Measurements from ENCODE around the gene ARID5B. TPM values are rescaled to one million over a fixed set of nuclear protein-coding genes. Genes with fewer than 3 reads are reported as not detected.

ARID5B gene
- total RNA-seq, 4 donors from 2014 or later = 17.7 to 54.6 (median 34.8) TPM

DNA sequence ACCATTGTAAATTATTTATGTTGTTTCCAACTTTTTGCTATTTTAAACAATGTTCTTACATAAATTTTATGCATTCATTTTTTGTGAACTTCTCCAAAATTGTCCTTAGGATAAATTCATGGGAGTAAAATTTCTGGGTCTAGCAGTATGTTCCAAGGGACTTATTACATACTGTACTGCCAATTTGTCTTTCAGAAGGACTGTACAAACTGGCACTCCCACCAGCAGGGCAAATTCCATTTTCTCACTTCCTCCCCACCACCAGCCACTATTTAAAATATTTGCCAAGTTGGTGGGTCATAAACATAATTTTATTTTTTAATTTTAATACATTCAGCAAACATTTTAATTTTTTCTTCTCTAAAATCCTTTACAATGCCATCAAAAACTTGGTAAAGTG lies 13.7 kb upstream of the ARID5B start:
- Histone ChIP-seq H3K27me3 (no peaks in the 10 kb centered on the region), H3K9me3 (no peaks in the 10 kb centered on the region), H3K27ac (no peak overlapping the region), H3K4me3 (no peak overlapping the region), H3K36me3 (no peaks in the 10 kb centered on the region), H3K4me1 (peaks cover 0 to 11% (median 6%) of the 10 kb centered on the region in 4 donors)
- TF ChIP-seq, protein P1, sequence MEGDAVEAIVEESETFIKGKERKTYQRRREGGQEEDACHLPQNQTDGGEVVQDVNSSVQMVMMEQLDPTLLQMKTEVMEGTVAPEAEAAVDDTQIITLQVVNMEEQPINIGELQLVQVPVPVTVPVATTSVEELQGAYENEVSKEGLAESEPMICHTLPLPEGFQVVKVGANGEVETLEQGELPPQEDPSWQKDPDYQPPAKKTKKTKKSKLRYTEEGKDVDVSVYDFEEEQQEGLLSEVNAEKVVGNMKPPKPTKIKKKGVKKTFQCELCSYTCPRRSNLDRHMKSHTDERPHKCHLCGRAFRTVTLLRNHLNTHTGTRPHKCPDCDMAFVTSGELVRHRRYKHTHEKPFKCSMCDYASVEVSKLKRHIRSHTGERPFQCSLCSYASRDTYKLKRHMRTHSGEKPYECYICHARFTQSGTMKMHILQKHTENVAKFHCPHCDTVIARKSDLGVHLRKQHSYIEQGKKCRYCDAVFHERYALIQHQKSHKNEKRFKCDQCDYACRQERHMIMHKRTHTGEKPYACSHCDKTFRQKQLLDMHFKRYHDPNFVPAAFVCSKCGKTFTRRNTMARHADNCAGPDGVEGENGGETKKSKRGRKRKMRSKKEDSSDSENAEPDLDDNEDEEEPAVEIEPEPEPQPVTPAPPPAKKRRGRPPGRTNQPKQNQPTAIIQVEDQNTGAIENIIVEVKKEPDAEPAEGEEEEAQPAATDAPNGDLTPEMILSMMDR (IDR thresholded peaks at IDR 0.05) = no peak
- no peak for TF ChIP-seq POLR2AphosphoS5 (IDR thresholded peaks at IDR 0.05)
- TF ChIP-seq POLR2A (IDR thresholded peaks at IDR 0.05) = no peak
- TF ChIP-seq EP300 (IDR thresholded peaks at IDR 0.05; ENCODE audit: low read depth) = no peak
- intact Hi-C loops (cut with DNase I; ENCODE audit: low total_unique reads) (no loop called here), in situ Hi-C loops (cut with MboI; ENCODE audit: low pct_ligation_motif_present in 1 of 4, low pct_unique_long_range_greater_than_20kb in 1 of 4, low sequenced_read_pairs in 3 of 4) (no loop called here)
- DNase-seq = no peak

DNA sequence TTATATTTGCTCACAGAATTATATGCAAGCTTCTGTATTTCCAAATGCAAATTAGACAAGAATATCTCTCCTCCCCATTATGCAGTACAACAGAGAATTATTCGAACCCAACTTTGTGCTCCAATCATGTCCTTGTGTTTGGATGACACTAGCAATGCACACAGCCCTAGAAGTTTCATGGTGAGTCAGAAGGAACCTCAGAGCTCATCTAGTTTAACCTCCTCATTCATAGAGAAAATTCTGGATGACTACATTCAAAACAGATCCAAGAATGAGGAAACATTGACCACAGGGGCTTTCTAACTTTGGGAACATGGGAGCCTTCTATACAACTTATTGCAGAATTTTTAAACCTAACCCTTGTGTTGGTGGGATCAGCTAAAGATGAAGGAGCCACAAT lies 12.8 kb upstream of the ARID5B start:
- in situ Hi-C loops (cut with MboI; ENCODE audit: low pct_ligation_motif_present in 1 of 4, low pct_unique_long_range_greater_than_20kb in 1 of 4, low sequenced_read_pairs in 3 of 4) = no loop called here
- H3K4me1 ChIP-seq = peaks cover 0 to 11% (median 6%) of the 10 kb centered on the region in 4 donors
- no peak overlapping the region for H3K27ac ChIP-seq
- DNase-seq = no peak
- intact Hi-C loops (cut with DNase I; ENCODE audit: low total_unique reads) = no loop called here
- H3K9me3 ChIP-seq = no peaks in the 10 kb centered on the region
- H3K36me3 ChIP-seq = no peaks in the 10 kb centered on the region
- H3K27me3 ChIP-seq = no peaks in the 10 kb centered on the region
- no peak overlapping the region for H3K4me3 ChIP-seq
- TF ChIP-seq, protein P1 (IDR thresholded peaks at IDR 0.05) = no peak
- TF ChIP-seq POLR2A (IDR thresholded peaks at IDR 0.05) (no peak), POLR2AphosphoS5 (IDR thresholded peaks at IDR 0.05) (no peak), EP300 (IDR thresholded peaks at IDR 0.05; ENCODE audit: low read depth) (no peak)
- 86% methylated on average over 1 of the region's 1 CpG; no CpG with 5 or more reads in 1 of the 2 donors for WGBS, 2 donors (ENCODE audit: low coverage in 1 of 2)

DNA sequence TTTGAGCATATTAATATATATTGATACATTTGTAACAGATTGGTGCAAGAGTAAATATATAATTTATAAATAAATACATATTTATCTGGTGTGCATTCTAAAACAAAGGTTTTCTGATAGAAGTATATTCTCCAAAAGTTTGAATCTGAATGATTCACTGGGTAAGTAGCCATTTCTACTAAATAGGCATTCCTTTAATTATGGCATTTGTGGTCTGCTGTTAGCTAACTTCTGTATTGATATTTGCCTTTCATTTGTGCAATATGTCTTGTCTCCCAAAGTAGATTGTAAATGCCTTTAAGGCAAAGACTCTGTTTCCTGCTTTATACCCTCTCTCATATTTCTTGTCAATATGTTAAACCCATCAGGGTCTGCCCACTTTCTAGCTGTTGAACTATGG lies 11.1 kb upstream of the ARID5B start:
- DNase-seq = no peak
- Histone ChIP-seq H3K4me3 (no peak overlapping the region), H3K4me1 (peaks cover 0 to 11% (median 6%) of the 10 kb centered on the region in 4 donors), H3K27me3 (no peaks in the 10 kb centered on the region), H3K27ac (no peak overlapping the region), H3K36me3 (no peaks in the 10 kb centered on the region), H3K9me3 (no peaks in the 10 kb centered on the region)
- in situ Hi-C loops (cut with MboI; ENCODE audit: low pct_ligation_motif_present in 1 of 4, low pct_unique_long_range_greater_than_20kb in 1 of 4, low sequenced_read_pairs in 3 of 4) = loop anchor here in 3 of 4 donors (10.0 kb wide), 3 partner anchors 154 to 364 kb away; no protein-coding TSS in a partner anchor
- intact Hi-C loops (cut with DNase I; ENCODE audit: low total_unique reads) = no loop called here
- TF ChIP-seq EP300 (IDR thresholded peaks at IDR 0.05; ENCODE audit: low read depth) (no peak), POLR2A (IDR thresholded peaks at IDR 0.05) (no peak), POLR2AphosphoS5 (IDR thresholded peaks at IDR 0.05) (no peak)
- TF ChIP-seq, protein P1 (IDR thresholded peaks at IDR 0.05) = no peak

DNA sequence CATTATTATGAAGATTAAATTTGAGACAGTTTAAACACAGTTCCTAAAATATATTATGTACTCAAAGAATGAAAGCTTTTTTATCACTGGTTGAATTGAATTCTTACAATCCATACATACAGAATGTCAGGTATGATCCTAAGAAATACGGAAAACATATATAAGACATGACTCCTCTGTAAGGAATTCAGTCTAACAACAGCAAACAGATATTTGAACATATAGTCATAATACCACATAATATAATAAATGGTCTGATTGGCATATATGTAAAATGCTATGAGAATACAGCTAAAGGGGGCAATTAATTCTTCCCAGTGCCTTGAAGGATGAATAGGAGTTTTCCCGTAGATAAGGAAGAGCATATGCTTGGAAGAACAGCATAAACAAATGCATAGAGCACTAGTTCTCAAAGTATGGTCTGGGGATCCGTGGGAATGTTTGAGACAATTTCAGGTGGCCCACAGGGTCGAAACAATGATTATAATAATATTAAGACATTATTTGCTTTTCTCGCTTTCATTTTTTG lies 10.6 kb upstream of the ARID5B start:
- Histone ChIP-seq H3K9me3 (no peaks in the 10 kb centered on the region), H3K27me3 (no peaks in the 10 kb centered on the region), H3K4me3 (no peak overlapping the region), H3K36me3 (no peaks in the 10 kb centered on the region), H3K4me1 (peaks cover 0 to 11% (median 6%) of the 10 kb centered on the region in 4 donors), H3K27ac (no peak overlapping the region)
- 86 to 89% methylated on average over 5 of the region's 5 CpGs for WGBS, 2 donors (ENCODE audit: low coverage in 1 of 2)
- TF ChIP-seq POLR2AphosphoS5 (IDR thresholded peaks at IDR 0.05) = no peak
- no peak for TF ChIP-seq POLR2A (IDR thresholded peaks at IDR 0.05)
- TF ChIP-seq EP300 (IDR thresholded peaks at IDR 0.05; ENCODE audit: low read depth) = no peak
- TF ChIP-seq, protein P1 (IDR thresholded peaks at IDR 0.05) = no peak
- DNase-seq = no peak
- in situ Hi-C loops (cut with MboI; ENCODE audit: low pct_ligation_motif_present in 1 of 4, low pct_unique_long_range_greater_than_20kb in 1 of 4, low sequenced_read_pairs in 3 of 4) (loop anchor here in 3 of 4 donors (10.0 kb wide), 3 partner anchors 154 to 364 kb away; no protein-coding TSS in a partner anchor), intact Hi-C loops (cut with DNase I; ENCODE audit: low total_unique reads) (no loop called here)

Measured in transverse colon (tissue), 4 donors.